Mesenchymal stem cell (in vitro differentiated cells and primary cell): Measurements from ENCODE around the gene BAZ2A.
A peak's percentile ranks its signal among the peaks of the same experiment; 100 is the strongest.

Experiments
- DNase-seq: peaks from one replicate; pipeline ENCODE4 v3.0.0-alpha.2; 2013
- H2AFZ ChIP-seq: one replicate; pipeline ENCODE4 v1.6.1; 2013; ENCODE audit warnings: low read depth, mild to moderate bottlenecking, control low read depth, inconsistent platforms, low read length, moderate library complexity
- H2AK5ac ChIP-seq: 2 replicates; pipeline ENCODE4 v1.6.1; 2013; ENCODE audit warnings: low read length, moderate library complexity, mild to moderate bottlenecking, inconsistent platforms; ENCODE audit not compliant: severe bottlenecking
- H2BK120ac ChIP-seq: one replicate; pipeline ENCODE4 v1.6.1; 2013; ENCODE audit warnings: low read depth, mild to moderate bottlenecking, inconsistent platforms, low read length, moderate library complexity
- H2BK12ac ChIP-seq, 2 experiments: one replicate each; pipeline ENCODE4 v1.6.1; 2013; ENCODE audit warnings: inconsistent platforms in 2 of 2, low read length in 2 of 2, mild to moderate bottlenecking in 2 of 2, moderate library complexity in 2 of 2, control low read depth in 1 of 2
- H2BK15ac ChIP-seq: one replicate; pipeline ENCODE4 v1.6.1; 2013; ENCODE audit warnings: mild to moderate bottlenecking, low read depth, inconsistent platforms; ENCODE audit not compliant: poor library complexity, severe bottlenecking
- H2BK5ac ChIP-seq: 2 replicates; pipeline ENCODE4 v1.6.1; 2013; ENCODE audit warnings: low read depth, mild to moderate bottlenecking, low read length, control low read depth, inconsistent platforms; ENCODE audit not compliant: poor library complexity, severe bottlenecking
- H3K14ac ChIP-seq, 2 experiments: one replicate each; pipeline ENCODE4 v1.6.1; 2013; ENCODE audit warnings: inconsistent platforms in 2 of 2, low read length in 2 of 2, control low read depth in 1 of 2, mild to moderate bottlenecking in 1 of 2, moderate library complexity in 1 of 2
- H3K18ac ChIP-seq, 2 experiments: one replicate each; pipeline ENCODE4 v1.6.1; 2013; ENCODE audit warnings: inconsistent platforms in 2 of 2, low read length in 2 of 2, control low read depth in 1 of 2, low read depth in 1 of 2, mild to moderate bottlenecking in 1 of 2
- H3K23ac ChIP-seq, 2 experiments: one replicate each; pipeline ENCODE4 v1.6.1; 2013; ENCODE audit warnings: inconsistent platforms in 2 of 2, low read length in 2 of 2, mild to moderate bottlenecking in 2 of 2, moderate library complexity in 2 of 2, control low read depth in 1 of 2
- H3K27ac ChIP-seq: 2 replicates; pipeline ENCODE4 v1.5.1; 2013; ENCODE audit warnings: mild to moderate bottlenecking, moderate library complexity, low read length, control low read depth, inconsistent platforms; ENCODE audit not compliant: poor library complexity, severe bottlenecking
- H3K27me3 ChIP-seq, 2 experiments: 2 replicates each; pipeline versions ENCODE4 v1.6.1 to v1.7.0; 2013; ENCODE audit warnings: low read length in 2 of 2, mild to moderate bottlenecking in 2 of 2, moderate library complexity in 2 of 2, control low read depth in 1 of 2, inconsistent platforms in 1 of 2; ENCODE audit not compliant: control insufficient read depth in 1 of 2, insufficient read depth in 1 of 2
- H3K36me3 ChIP-seq, 2 experiments: 2 replicates each; pipeline versions ENCODE4 v1.6.1 to v1.7.0; 2013; ENCODE audit warnings: low read length in 2 of 2, control low read depth in 1 of 2, inconsistent platforms in 1 of 2, low read depth in 1 of 2, mild to moderate bottlenecking in 1 of 2; ENCODE audit not compliant: insufficient read depth in 2 of 2, control insufficient read depth in 1 of 2
- H3K4ac ChIP-seq, 2 experiments: one replicate each; pipeline ENCODE4 v1.6.1; 2013; ENCODE audit warnings: inconsistent platforms in 2 of 2, low read length in 2 of 2, mild to moderate bottlenecking in 2 of 2, moderate library complexity in 2 of 2, control low read depth in 1 of 2, low read depth in 1 of 2
- H3K4me1 ChIP-seq: 2 replicates; pipeline ENCODE4 v1.6.1; 2013; ENCODE audit warnings: low read depth, low read length, control low read depth; ENCODE audit not compliant: control insufficient read depth, insufficient read depth
- H3K4me2 ChIP-seq: 2 replicates; pipeline ENCODE4 v1.6.1; 2013; ENCODE audit warnings: low read length, mild to moderate bottlenecking, inconsistent platforms; ENCODE audit not compliant: poor library complexity, severe bottlenecking
- H3K4me3 ChIP-seq, 2 experiments: 2 replicates each; pipeline versions ENCODE4 v1.5.1 to v1.7.0; 2013; ENCODE audit warnings: low read length in 2 of 2, mild to moderate bottlenecking in 2 of 2, control low read depth in 1 of 2, low read depth in 1 of 2; ENCODE audit not compliant: insufficient read depth in 1 of 2
- H3K79me1 ChIP-seq: replicated peaks from 2 replicates; pipeline ENCODE4 v1.6.1; 2013; ENCODE audit warnings: mild to moderate bottlenecking, control low read depth, low read length, inconsistent platforms; ENCODE audit not compliant: poor library complexity, severe bottlenecking
- H3K9ac ChIP-seq: 2 replicates; pipeline ENCODE4 v1.7.0; 2013; ENCODE audit warnings: mild to moderate bottlenecking, low read length, moderate library complexity
- H3K9me3 ChIP-seq: 2 replicates; pipeline ENCODE4 v1.7.0; 2013; ENCODE audit warnings: mild to moderate bottlenecking, low read length; ENCODE audit not compliant: control insufficient read depth
- H4K8ac ChIP-seq: one replicate; pipeline ENCODE4 v1.6.1; 2013; ENCODE audit warnings: inconsistent platforms, mild to moderate bottlenecking, low read length, moderate library complexity
- H4K91ac ChIP-seq: one replicate; pipeline ENCODE4 v1.6.1; 2013; ENCODE audit warnings: mild to moderate bottlenecking, low read length, inconsistent platforms
- WGBS: methylation state at CpG from one replicate; pipeline ENCODE4 v1.1.7; 2013; ENCODE audit warnings: mixed read lengths; 5-methylcytosine and 5-hydroxymethylcytosine counted together

BAZ2A gene

DNA sequence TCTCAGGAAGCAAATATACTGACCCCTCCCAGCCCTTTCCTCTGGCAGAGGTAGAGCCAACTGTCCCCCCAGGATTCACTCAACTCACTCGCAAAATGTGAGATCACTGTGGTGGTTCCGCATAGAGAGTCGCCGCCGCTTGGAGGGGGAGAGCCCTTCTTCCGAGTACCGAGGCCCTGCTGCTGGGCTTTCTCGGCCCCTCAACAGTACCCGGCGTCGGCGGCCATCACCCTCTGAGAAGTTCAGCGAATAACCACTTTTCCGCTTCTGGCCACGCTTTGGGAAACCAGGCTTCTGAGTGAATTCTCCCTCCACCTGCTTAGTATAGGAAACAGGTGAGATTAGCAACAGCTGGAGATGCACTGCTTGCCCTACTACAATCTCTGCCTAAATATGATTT lies 31.1 kb downstream of the BAZ2A start:
- H3K9ac ChIP-seq: no peak overlapping the region
- H3K9me3 ChIP-seq: no peaks in the 10 kb centered on the region
- H3K23ac ChIP-seq: no peak overlapping the region
- H3K4me3 ChIP-seq: no peak overlapping the region
- no peak overlapping the region for H2BK5ac ChIP-seq
- H4K8ac ChIP-seq: no peak overlapping the region
- DNase-seq: no peak
- H2BK12ac ChIP-seq: no peak overlapping the region
- H3K27ac ChIP-seq: no peak overlapping the region
- H3K27me3 ChIP-seq: no peaks in the 10 kb centered on the region
- peaks cover 71 to 97% of the 10 kb centered on the region in 2 experiments for H3K36me3 ChIP-seq
- H3K4me1 ChIP-seq: peaks cover 5% of the 10 kb centered on the region
- no peak overlapping the region for H3K18ac ChIP-seq
- peaks cover 31% of the 10 kb centered on the region for H3K79me1 ChIP-seq
- no peak overlapping the region for H2AK5ac ChIP-seq
- no peak overlapping the region for H2BK120ac ChIP-seq
- no peak overlapping the region for H3K4me2 ChIP-seq
- 96% methylated on average over 13 of the region's 15 CpGs for WGBS
- H2BK15ac ChIP-seq: no peak overlapping the region
- H3K14ac ChIP-seq: no peak overlapping the region
- no peak overlapping the region for H2AFZ ChIP-seq
- H3K4ac ChIP-seq: no peak overlapping the region
- no peak overlapping the region for H4K91ac ChIP-seq

DNA sequence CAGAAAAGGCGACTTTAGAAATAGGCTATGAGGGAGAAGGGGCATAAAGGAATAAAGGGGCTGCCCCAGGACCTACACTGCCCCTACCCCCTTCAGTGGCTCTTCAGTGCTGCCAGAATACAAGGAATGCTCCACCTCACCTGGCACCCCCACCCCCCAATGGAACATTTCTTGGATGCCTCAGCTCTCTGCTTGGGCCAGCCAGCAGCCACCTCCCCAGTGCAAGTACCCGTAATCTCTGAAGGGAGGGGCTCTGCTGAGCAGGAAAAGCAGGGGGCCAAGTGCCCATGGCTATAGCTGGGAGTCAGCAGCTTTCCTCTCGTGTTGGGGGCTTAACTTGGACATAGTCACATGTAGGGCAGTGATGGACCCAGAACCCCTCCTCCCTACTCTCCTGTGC lies 33.3 kb downstream of the BAZ2A start:
- H4K91ac ChIP-seq: no peak overlapping the region

DNA sequence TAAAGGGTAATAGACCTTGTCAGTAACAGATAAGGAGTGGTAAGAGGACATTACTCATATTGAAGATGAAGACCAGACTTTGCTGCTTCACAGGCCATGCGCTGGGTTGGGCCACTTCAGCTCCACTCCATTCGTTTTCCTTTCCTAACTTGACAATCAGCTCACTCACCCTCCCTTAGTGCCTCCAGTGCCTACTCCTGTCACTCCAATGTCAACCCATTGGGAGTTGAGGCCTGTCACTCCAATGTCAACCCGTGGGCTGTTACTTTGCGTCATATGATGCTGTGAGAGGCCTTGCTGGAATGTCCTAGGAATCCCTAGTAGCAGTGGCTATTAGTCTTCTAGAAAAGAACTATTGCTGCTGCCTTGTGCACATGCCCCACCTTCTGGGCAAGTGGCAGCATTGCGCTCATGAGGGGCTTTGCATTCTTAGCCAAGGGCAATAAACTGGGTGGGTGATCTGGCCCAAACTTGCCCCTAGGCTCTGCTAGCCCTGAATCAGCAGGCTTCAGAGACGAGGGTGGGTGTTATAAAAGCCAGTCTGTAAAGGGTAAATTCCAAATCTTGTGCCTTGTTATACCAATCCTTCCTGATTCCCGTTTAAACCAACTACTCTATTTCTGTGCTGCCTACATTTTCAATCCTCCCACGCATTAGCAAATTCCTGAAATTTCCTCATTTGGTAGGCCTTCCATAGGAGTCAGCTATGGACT lies 36.1 kb downstream of the BAZ2A start:
- no peak overlapping the region for H2AFZ ChIP-seq
- H3K4me1 ChIP-seq: peaks cover 6% of the 10 kb centered on the region
- H3K4ac ChIP-seq: no peak overlapping the region
- H3K9ac ChIP-seq: peak overlapping the region; percentile 72
- WGBS: 41% methylated on average over 8 of the region's 8 CpGs
- DNase-seq: peak; percentile 85
- H4K91ac ChIP-seq: no peak overlapping the region
- no peaks in the 10 kb centered on the region for H3K9me3 ChIP-seq
- no peaks in the 10 kb centered on the region for H3K27me3 ChIP-seq
- H3K36me3 ChIP-seq: peaks cover 43 to 76% of the 10 kb centered on the region in 2 experiments
- H2BK15ac ChIP-seq: no peak overlapping the region
- no peak overlapping the region for H2BK12ac ChIP-seq
- no peak overlapping the region for H3K23ac ChIP-seq
- no peak overlapping the region for H2BK120ac ChIP-seq
- H3K18ac ChIP-seq: no peak overlapping the region
- H2AK5ac ChIP-seq: no peak overlapping the region
- no peak overlapping the region for H3K14ac ChIP-seq
- peak overlapping the region; percentile 7 for H4K8ac ChIP-seq
- H3K79me1 ChIP-seq: peaks cover 24% of the 10 kb centered on the region
- no peak overlapping the region for H3K4me2 ChIP-seq
- H3K4me3 ChIP-seq: no peak overlapping the region
- no peak overlapping the region for H2BK5ac ChIP-seq
- peak overlapping the region; percentile 39 for H3K27ac ChIP-seq

More for the DNA sequence above, 33.3 kb downstream of the BAZ2A start:
- no peak overlapping the region for H2AK5ac ChIP-seq
- no peak overlapping the region for H3K4me2 ChIP-seq
- no peak for DNase-seq
- no peak overlapping the region for H3K9ac ChIP-seq
- WGBS: 89% methylated on average over 1 of the region's 3 CpGs
- H4K8ac ChIP-seq: peak overlapping the region; percentile 12
- H3K36me3 ChIP-seq: peaks cover 57 to 82% of the 10 kb centered on the region in 2 experiments
- H2AFZ ChIP-seq: no peak overlapping the region
- H3K9me3 ChIP-seq: no peaks in the 10 kb centered on the region
- H2BK120ac ChIP-seq: no peak overlapping the region
- peaks cover 30% of the 10 kb centered on the region for H3K79me1 ChIP-seq
- no peak overlapping the region for H3K14ac ChIP-seq
- peaks cover 8% of the 10 kb centered on the region for H3K4me1 ChIP-seq
- peak overlapping the region; percentile 6 for H3K27ac ChIP-seq
- no peak overlapping the region for H2BK12ac ChIP-seq
- H2BK5ac ChIP-seq: no peak overlapping the region
- H3K23ac ChIP-seq: no peak overlapping the region
- H3K18ac ChIP-seq: no peak overlapping the region
- H3K4ac ChIP-seq: no peak overlapping the region
- no peak overlapping the region for H2BK15ac ChIP-seq
- no peak overlapping the region for H3K4me3 ChIP-seq
- H3K27me3 ChIP-seq: no peaks in the 10 kb centered on the region

DNA sequence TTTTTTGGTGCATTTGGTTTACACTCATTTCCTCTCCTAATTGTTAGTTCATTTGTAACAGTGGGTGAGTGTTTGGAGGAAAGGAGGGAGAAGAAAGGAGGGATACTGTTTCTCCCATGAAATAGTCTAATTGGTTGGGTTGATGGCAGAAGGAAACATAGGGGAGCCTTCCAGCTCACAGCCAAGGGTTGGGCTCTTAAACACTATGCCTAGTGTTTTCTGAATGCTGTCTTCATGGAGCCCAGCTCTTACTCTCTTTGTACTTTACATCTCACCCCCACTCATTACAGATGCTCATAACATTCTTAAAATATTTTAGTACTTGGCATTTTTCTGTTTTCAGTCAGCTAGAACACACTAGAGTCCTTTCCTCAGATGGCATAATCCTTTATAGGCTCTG lies 38.2 kb downstream of the BAZ2A start:
- no peak overlapping the region for H2BK120ac ChIP-seq
- H4K8ac ChIP-seq: no peak overlapping the region
- no peak overlapping the region for H4K91ac ChIP-seq
- no peak for DNase-seq
- peaks cover 5% of the 10 kb centered on the region for H3K4me1 ChIP-seq
- no peak overlapping the region for H3K4me2 ChIP-seq
- H2AK5ac ChIP-seq: no peak overlapping the region
- H2BK5ac ChIP-seq: no peak overlapping the region
- H3K4ac ChIP-seq: no peak overlapping the region
- H3K4me3 ChIP-seq: no peak overlapping the region
- no peaks in the 10 kb centered on the region for H3K27me3 ChIP-seq
- H3K9me3 ChIP-seq: no peaks in the 10 kb centered on the region
- H2BK12ac ChIP-seq: no peak overlapping the region
- H2BK15ac ChIP-seq: no peak overlapping the region
- peaks cover 44 to 76% of the 10 kb centered on the region in 2 experiments for H3K36me3 ChIP-seq
- no peak overlapping the region for H3K14ac ChIP-seq
- no peak overlapping the region for H2AFZ ChIP-seq
- H3K18ac ChIP-seq: no peak overlapping the region
- H3K23ac ChIP-seq: no peak overlapping the region
- H3K27ac ChIP-seq: peak overlapping the region; percentile 55
- H3K79me1 ChIP-seq: peaks cover 23% of the 10 kb centered on the region
- H3K9ac ChIP-seq: no peak overlapping the region
